SJSA1 (cell line): Measurements from ENCODE around the gene EHMT1. TPM values are rescaled to one million over a fixed set of nuclear protein-coding genes. Genes with fewer than 3 reads are reported as not detected.

ENCODE experiments used
- DNase-seq, 2 experiments: peaks; one replicate each; pipeline ENCODE4 v3.0.0-alpha.2; 2015 to 2020; ENCODE audit warnings: low spot score in 2 of 2, low read depth in 1 of 2
- H3K27ac ChIP-seq: fragments of 250-450 bp; sonication (Bioruptor Pico); 2 replicates; pipeline ENCODE4 v1.5.1; 2020; ENCODE audit warnings: mild to moderate bottlenecking, moderate library complexity
- H3K27me3 ChIP-seq: fragments of 250-450 bp; sonication (Bioruptor Pico); replicated peaks from 2 replicates; pipeline ENCODE4 v1.5.1; 2020; ENCODE audit warnings: mild to moderate bottlenecking, moderate library complexity
- H3K36me3 ChIP-seq: fragments of 250-450 bp; sonication (Bioruptor Pico); 2 replicates; pipeline ENCODE4 v1.5.1; 2020; ENCODE audit warnings: mild to moderate bottlenecking
- H3K4me1 ChIP-seq: fragments of 250-450 bp; sonication (Bioruptor Pico); replicated peaks from 2 replicates; pipeline ENCODE4 v1.6.1; 2021; ENCODE audit warnings: mild to moderate bottlenecking
- H3K4me3 ChIP-seq: fragments of 250-450 bp; sonication (Bioruptor Pico); 2 replicates; pipeline ENCODE4 v1.5.1; 2020; ENCODE audit warnings: mild to moderate bottlenecking
- H3K9me3 ChIP-seq: fragments of 250-450 bp; sonication (Bioruptor Pico); replicated peaks from 2 replicates; pipeline ENCODE4 v1.5.1; 2020; ENCODE audit warnings: mild to moderate bottlenecking
- total RNA-seq: library from RNA; depleted of rRNA; stranded (reverse); fragments of >200 nt; shearing (Covaris generic); gene quantifications from 2 replicates; pipeline ENCODE4 v1.2.3, GENCODE V29; 2014

The EHMT1 gene
- total RNA-seq, 1 experiment from 2014 or later: 32.0 TPM

GRCh38 chr9:137758067-137758466 lies 139.3 kb downstream of the EHMT1 start:
- Histone ChIP-seq H3K27me3 (no peaks in the 10 kb centered on the region), H3K27ac (no peak overlapping the region), H3K4me1 (peaks cover 13% of the 10 kb centered on the region), H3K36me3 (peaks cover 46% of the 10 kb centered on the region), H3K9me3 (no peaks in the 10 kb centered on the region), H3K4me3 (no peak overlapping the region)
- DNase-seq: no peak

- Histone ChIP-seq H3K4me3 (no peak overlapping the region), H3K27ac (no peak overlapping the region), H3K9me3 (no peaks in the 10 kb centered on the region), H3K36me3 (peaks cover 51% of the 10 kb centered on the region), H3K27me3 (no peaks in the 10 kb centered on the region), H3K4me1 (peaks cover 13% of the 10 kb centered on the region)
- no peak for DNase-seq
Observed at GRCh38 chr9:137759117-137759516, 140.3 kb downstream of the EHMT1 start.

GRCh38 chr9:137759649-137760321 lies 141.0 kb downstream of the EHMT1 start:
- DNase-seq: no peak

GRCh38 chr9:137760426-137760825 lies 141.6 kb downstream of the EHMT1 start:
- DNase-seq: no peak

More at GRCh38 chr9:137759649-137760321, 141.0 kb downstream of the EHMT1 start:
- Histone ChIP-seq H3K4me1 (peaks cover 13% of the 10 kb centered on the region), H3K4me3 (no peak overlapping the region), H3K27me3 (no peaks in the 10 kb centered on the region), H3K9me3 (no peaks in the 10 kb centered on the region), H3K27ac (no peak overlapping the region), H3K36me3 (peaks cover 54% of the 10 kb centered on the region)

GRCh38 chr9:137761032-137761431 lies 142.2 kb downstream of the EHMT1 start:
- Histone ChIP-seq H3K36me3 (peaks cover 54% of the 10 kb centered on the region), H3K27ac (no peak overlapping the region), H3K4me1 (peaks cover 13% of the 10 kb centered on the region), H3K4me3 (no peak overlapping the region), H3K9me3 (no peaks in the 10 kb centered on the region), H3K27me3 (no peaks in the 10 kb centered on the region)
- no peak for DNase-seq

More at GRCh38 chr9:137760426-137760825, 141.6 kb downstream of the EHMT1 start:
- H3K4me1 ChIP-seq: peaks cover 13% of the 10 kb centered on the region
- H3K36me3 ChIP-seq: peaks cover 54% of the 10 kb centered on the region
- H3K27me3 ChIP-seq: no peaks in the 10 kb centered on the region
- H3K9me3 ChIP-seq: no peaks in the 10 kb centered on the region
- H3K4me3 ChIP-seq: no peak overlapping the region
- H3K27ac ChIP-seq: no peak overlapping the region

GRCh38 chr9:137761793-137762192 lies 143.0 kb downstream of the EHMT1 start:
- peaks cover 54% of the 10 kb centered on the region for H3K36me3 ChIP-seq
- peaks cover 13% of the 10 kb centered on the region for H3K4me1 ChIP-seq
- no peak overlapping the region for H3K27ac ChIP-seq
- no peaks in the 10 kb centered on the region for H3K27me3 ChIP-seq
- DNase-seq: no peak
- no peak overlapping the region for H3K4me3 ChIP-seq
- no peaks in the 10 kb centered on the region for H3K9me3 ChIP-seq

GRCh38 chr9:137762414-137763061 lies 143.7 kb downstream of the EHMT1 start:
- H3K36me3 ChIP-seq: peaks cover 51% of the 10 kb centered on the region

GRCh38 chr9:137763271-137763955 lies 144.6 kb downstream of the EHMT1 start:
- Histone ChIP-seq H3K9me3 (no peaks in the 10 kb centered on the region), H3K4me1 (no peaks in the 10 kb centered on the region), H3K36me3 (peaks cover 44% of the 10 kb centered on the region), H3K27me3 (no peaks in the 10 kb centered on the region), H3K27ac (no peak overlapping the region), H3K4me3 (no peak overlapping the region)
- no peak for DNase-seq

More at GRCh38 chr9:137762414-137763061, 143.7 kb downstream of the EHMT1 start:
- DNase-seq: no peak
- peaks cover 6% of the 10 kb centered on the region for H3K4me1 ChIP-seq
- no peaks in the 10 kb centered on the region for H3K9me3 ChIP-seq
- no peak overlapping the region for H3K27ac ChIP-seq
- H3K27me3 ChIP-seq: no peaks in the 10 kb centered on the region
- H3K4me3 ChIP-seq: no peak overlapping the region

- Histone ChIP-seq H3K27ac (no peak overlapping the region), H3K36me3 (peaks cover 40% of the 10 kb centered on the region), H3K9me3 (no peaks in the 10 kb centered on the region), H3K27me3 (no peaks in the 10 kb centered on the region), H3K4me1 (no peaks in the 10 kb centered on the region), H3K4me3 (no peak overlapping the region)
- no peak for DNase-seq
Observed at GRCh38 chr9:137764171-137764671, 145.4 kb downstream of the EHMT1 start.

- DNase-seq: no peak
- no peaks in the 10 kb centered on the region for H3K9me3 ChIP-seq
- no peak overlapping the region for H3K4me3 ChIP-seq
- no peak overlapping the region for H3K27ac ChIP-seq
- no peaks in the 10 kb centered on the region for H3K27me3 ChIP-seq
- no peaks in the 10 kb centered on the region for H3K4me1 ChIP-seq
- H3K36me3 ChIP-seq: peaks cover 34% of the 10 kb centered on the region
Observed at GRCh38 chr9:137764981-137765380, 146.2 kb downstream of the EHMT1 start.

- Histone ChIP-seq H3K27me3 (no peaks in the 10 kb centered on the region), H3K4me3 (no peak overlapping the region), H3K36me3 (peaks cover 34% of the 10 kb centered on the region), H3K4me1 (no peaks in the 10 kb centered on the region), H3K27ac (no peak overlapping the region), H3K9me3 (no peaks in the 10 kb centered on the region)
- DNase-seq: no peak
Observed at GRCh38 chr9:137765536-137765935, 146.7 kb downstream of the EHMT1 start.

- DNase-seq: no peak
- H3K4me3 ChIP-seq: no peak overlapping the region
- no peaks in the 10 kb centered on the region for H3K4me1 ChIP-seq
- no peaks in the 10 kb centered on the region for H3K9me3 ChIP-seq
- no peak overlapping the region for H3K27ac ChIP-seq
- no peaks in the 10 kb centered on the region for H3K27me3 ChIP-seq
- H3K36me3 ChIP-seq: peaks cover 22% of the 10 kb centered on the region
Observed at GRCh38 chr9:137771580-137771979, 152.8 kb downstream of the EHMT1 start.

- Histone ChIP-seq H3K9me3 (no peaks in the 10 kb centered on the region), H3K4me1 (no peaks in the 10 kb centered on the region), H3K27ac (no peak overlapping the region), H3K4me3 (no peak overlapping the region), H3K27me3 (no peaks in the 10 kb centered on the region), H3K36me3 (peaks cover 25% of the 10 kb centered on the region)
- DNase-seq: no peak
Observed at GRCh38 chr9:137772281-137772873, 153.6 kb downstream of the EHMT1 start.
